Calu3 (cell line): Measurements from ENCODE around the gene NPHP4. TPM values are rescaled to one million over a fixed set of nuclear protein-coding genes. Genes with fewer than 3 reads are reported as not detected.

Source experiments
- BruUV-seq: library from RNA; stranded (reverse); fragments of 400-500 nt; replicated peaks from 2 replicates; lab custom pipeline; 2021; lab: Mats Ljungman, UMichigan
- CTCF ChIA-PET: fragments of 300-600 bp; sonication (Branson Sonifier 250); formaldehyde crosslinking; loops from one replicate; lab custom pipeline; 2022; ENCODE audit warnings: antibody characterized with exemption; lab: Charles Lee
- DNase-seq: peaks from one replicate; pipeline ENCODE4 v3.0.0; 2022
- H3K27ac Mint-ChIP-seq: one replicate; pipeline ENCODE4 v1.8.0; 2022; ENCODE audit warnings: mixed read lengths; ENCODE audit not compliant: unreplicated experiment
- H3K27me3 Mint-ChIP-seq: one replicate; pipeline ENCODE4 v1.8.0; 2022; ENCODE audit warnings: mixed read lengths; ENCODE audit not compliant: unreplicated experiment
- H3K36me3 Mint-ChIP-seq: one replicate; pipeline ENCODE4 v1.8.0; 2022; ENCODE audit warnings: mild to moderate bottlenecking, moderate library complexity, mixed read lengths; ENCODE audit not compliant: insufficient read depth, unreplicated experiment
- H3K4me1 Mint-ChIP-seq: one replicate; pipeline ENCODE4 v1.8.0; 2022; ENCODE audit warnings: mild to moderate bottlenecking, low read depth, mixed read lengths; ENCODE audit not compliant: unreplicated experiment
- H3K4me3 Mint-ChIP-seq: one replicate; pipeline ENCODE4 v1.8.0; 2022; ENCODE audit warnings: mild to moderate bottlenecking, low read depth, moderate library complexity, mixed read lengths; ENCODE audit not compliant: unreplicated experiment
- H3K9me3 Mint-ChIP-seq: one replicate; pipeline ENCODE4 v1.8.0; 2022; ENCODE audit warnings: low read depth, mixed read lengths; ENCODE audit not compliant: unreplicated experiment
- intact Hi-C: fragments of 100-400 bp; cut with micrococcal nuclease; formaldehyde crosslinking; loops from one replicate; pipeline ENCODE4 v1.10.0; 2022; ENCODE audit not compliant: unreplicated experiment
- total RNA-seq: library from RNA; stranded (reverse); gene quantifications from 2 replicates; pipeline ENCODE4 v1.2.3, GENCODE V29; 2022
- TF ChIP-seq, protein P1 (sequence below): fragments of 200-600 bp; IDR thresholded peaks from one replicate; pipeline ENCODE4 v1.8.0; 2022; ENCODE audit warnings: antibody characterized with exemption; ENCODE audit not compliant: unreplicated experiment

Gene NPHP4
- total RNA-seq, 1 experiment from 2014 or later: 11.1 TPM

DNA sequence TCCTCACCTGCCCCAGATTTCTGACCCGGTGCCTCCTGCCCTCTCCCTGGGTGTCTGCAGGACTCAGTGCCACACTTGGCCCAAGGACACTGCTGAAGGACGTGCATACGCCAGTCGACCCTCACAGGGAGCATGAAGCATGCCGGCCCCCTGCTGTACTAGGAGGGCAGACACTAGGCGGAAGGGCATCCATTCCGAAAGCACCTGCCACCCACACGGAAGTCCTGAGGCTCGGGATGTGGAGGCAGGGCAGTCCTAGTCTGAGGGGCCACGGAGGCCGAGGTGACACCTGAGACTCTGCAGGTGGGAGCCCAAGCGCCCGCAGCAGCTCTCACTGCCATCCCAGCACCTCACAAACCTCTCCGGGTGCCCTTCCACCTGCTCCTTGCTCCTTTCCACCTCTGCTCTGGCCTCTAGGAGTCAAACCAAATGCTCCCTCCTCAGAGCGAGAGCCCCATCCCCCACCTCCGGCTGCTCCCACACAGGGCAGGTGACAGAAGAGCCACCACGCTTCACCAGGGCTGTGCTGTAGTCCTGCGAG is 2.4 kb downstream of the NPHP4 start:
- CTCF ChIA-PET: no interaction called here
- Mint-ChIP-seq H3K36me3 (peaks cover 27% of the 10 kb centered on the region), H3K9me3 (no peaks in the 10 kb centered on the region), H3K4me1 (no peaks in the 10 kb centered on the region), H3K27ac (no peak overlapping the region), H3K4me3 (no peak overlapping the region), H3K27me3 (no peaks in the 10 kb centered on the region)
- DNase-seq: no peak
- TF ChIP-seq, protein P1, sequence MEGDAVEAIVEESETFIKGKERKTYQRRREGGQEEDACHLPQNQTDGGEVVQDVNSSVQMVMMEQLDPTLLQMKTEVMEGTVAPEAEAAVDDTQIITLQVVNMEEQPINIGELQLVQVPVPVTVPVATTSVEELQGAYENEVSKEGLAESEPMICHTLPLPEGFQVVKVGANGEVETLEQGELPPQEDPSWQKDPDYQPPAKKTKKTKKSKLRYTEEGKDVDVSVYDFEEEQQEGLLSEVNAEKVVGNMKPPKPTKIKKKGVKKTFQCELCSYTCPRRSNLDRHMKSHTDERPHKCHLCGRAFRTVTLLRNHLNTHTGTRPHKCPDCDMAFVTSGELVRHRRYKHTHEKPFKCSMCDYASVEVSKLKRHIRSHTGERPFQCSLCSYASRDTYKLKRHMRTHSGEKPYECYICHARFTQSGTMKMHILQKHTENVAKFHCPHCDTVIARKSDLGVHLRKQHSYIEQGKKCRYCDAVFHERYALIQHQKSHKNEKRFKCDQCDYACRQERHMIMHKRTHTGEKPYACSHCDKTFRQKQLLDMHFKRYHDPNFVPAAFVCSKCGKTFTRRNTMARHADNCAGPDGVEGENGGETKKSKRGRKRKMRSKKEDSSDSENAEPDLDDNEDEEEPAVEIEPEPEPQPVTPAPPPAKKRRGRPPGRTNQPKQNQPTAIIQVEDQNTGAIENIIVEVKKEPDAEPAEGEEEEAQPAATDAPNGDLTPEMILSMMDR: no peak
- BruUV-seq: no TSS peak
- intact Hi-C loops: no loop called here

DNA sequence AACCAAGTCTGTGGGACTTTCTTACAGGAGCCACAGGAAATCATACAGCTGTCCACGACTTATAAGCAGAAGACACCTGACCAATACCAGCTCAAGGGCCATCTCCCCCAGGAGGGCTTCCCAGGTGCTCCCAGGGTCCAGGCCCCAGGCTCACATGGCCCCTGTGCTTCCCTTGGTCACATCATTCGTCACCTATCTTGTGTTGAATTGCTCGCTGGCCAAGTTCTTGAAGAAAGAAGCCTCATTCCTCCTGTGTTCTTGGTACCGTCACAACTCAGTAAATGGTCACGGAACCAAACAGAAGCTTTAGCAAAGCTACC is 3.0 kb downstream of the NPHP4 start:
- CTCF ChIA-PET: no interaction called here
- TF ChIP-seq, protein P1: no peak
- peaks cover 27% of the 10 kb centered on the region for H3K36me3 Mint-ChIP-seq
- intact Hi-C loops: no loop called here
- H3K27me3 Mint-ChIP-seq: no peaks in the 10 kb centered on the region
- no peaks in the 10 kb centered on the region for H3K9me3 Mint-ChIP-seq
- H3K4me1 Mint-ChIP-seq: no peaks in the 10 kb centered on the region
- DNase-seq: no peak
- no peak overlapping the region for H3K27ac Mint-ChIP-seq
- no TSS peak for BruUV-seq
- H3K4me3 Mint-ChIP-seq: no peak overlapping the region

DNA sequence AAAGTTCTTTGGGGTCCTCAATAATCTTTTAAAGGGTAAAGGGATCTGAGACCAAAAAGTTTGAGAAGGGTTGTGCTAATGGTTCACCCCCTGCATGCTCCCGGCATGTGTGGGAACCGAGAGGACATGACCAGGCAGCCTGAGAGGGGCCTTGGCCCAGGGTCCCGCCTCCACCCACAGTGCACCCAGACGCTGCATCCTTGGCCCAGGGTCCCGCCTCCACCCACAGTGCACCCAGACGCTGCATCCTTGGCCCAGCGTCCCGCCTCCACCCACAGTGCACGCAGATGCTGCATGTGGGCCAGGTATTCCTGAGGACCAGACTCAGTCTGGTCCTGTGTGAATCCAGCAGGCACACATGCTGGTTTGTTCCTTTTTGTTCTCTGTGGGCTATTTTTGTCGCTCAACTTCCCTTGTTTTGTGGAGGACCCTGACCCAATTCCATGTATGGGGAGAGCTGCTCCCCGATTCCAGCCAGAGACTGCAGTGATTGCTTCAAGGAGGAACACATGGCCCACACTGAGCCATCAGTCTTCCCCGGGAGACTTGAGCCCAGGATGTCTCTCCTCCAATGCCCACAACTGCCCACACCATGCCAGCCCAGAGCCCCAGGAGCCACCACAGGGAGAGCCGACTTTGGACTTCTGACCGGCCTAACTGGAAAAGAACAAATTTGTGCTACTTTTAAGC is 3.5 kb downstream of the NPHP4 start:
- no peak for DNase-seq
- TF ChIP-seq, protein P1: no peak
- BruUV-seq: no TSS peak
- peaks cover 27% of the 10 kb centered on the region for H3K36me3 Mint-ChIP-seq
- H3K27ac Mint-ChIP-seq: no peak overlapping the region
- H3K4me1 Mint-ChIP-seq: no peaks in the 10 kb centered on the region
- H3K4me3 Mint-ChIP-seq: no peak overlapping the region
- no peaks in the 10 kb centered on the region for H3K27me3 Mint-ChIP-seq
- CTCF ChIA-PET: no interaction called here
- H3K9me3 Mint-ChIP-seq: no peaks in the 10 kb centered on the region
- intact Hi-C loops: no loop called here

DNA sequence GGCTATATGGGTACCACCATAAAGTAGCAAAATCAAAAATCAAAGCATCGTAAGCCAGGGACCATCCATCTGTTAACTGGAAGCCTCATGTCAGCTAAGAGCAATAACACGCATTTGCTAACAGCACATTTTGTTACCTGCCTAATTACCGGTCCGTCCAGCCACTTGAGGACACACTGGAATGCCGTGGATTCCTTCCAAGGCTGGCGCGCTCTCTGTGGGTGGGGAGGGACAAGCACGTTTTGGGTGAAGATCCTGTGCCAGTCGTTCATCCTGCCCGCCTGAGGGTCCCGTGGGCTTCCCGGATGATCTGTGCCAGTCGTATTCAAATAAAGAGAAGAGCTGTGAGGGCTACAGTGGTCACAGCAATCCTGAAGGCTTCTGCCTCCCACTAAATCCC is 6.2 kb downstream of the NPHP4 start:
- H3K4me3 Mint-ChIP-seq: no peak overlapping the region
- intact Hi-C loops: no loop called here
- H3K4me1 Mint-ChIP-seq: no peaks in the 10 kb centered on the region
- peaks cover 3% of the 10 kb centered on the region for H3K36me3 Mint-ChIP-seq
- TF ChIP-seq, protein P1: no peak
- DNase-seq: no peak
- no peaks in the 10 kb centered on the region for H3K9me3 Mint-ChIP-seq
- H3K27me3 Mint-ChIP-seq: no peaks in the 10 kb centered on the region
- H3K27ac Mint-ChIP-seq: no peak overlapping the region
- CTCF ChIA-PET: no interaction called here
- BruUV-seq: no TSS peak
